Subcutaneous abdominal adipose tissue (tissue), 5 donors: ENCODE measurements around the gene ERCC8.

Source experiments
- H3K27ac ChIP-seq: one replicate; pipeline ENCODE4 v1.7.0; 2013; ENCODE audit warnings: low read depth, mild to moderate bottlenecking, inconsistent platforms, low read length, moderate library complexity
- H3K27me3 ChIP-seq, 5 donors: one replicate each; pipeline ENCODE4 v1.7.0; 2013; ENCODE audit warnings: low read length in 5 of 5, inconsistent platforms in 1 of 5; ENCODE audit not compliant: control insufficient read depth in 5 of 5, insufficient read depth in 4 of 5
- H3K36me3 ChIP-seq, 5 donors: one replicate each; pipeline ENCODE4 v1.7.0; 2013; ENCODE audit warnings: low read length in 5 of 5; ENCODE audit not compliant: control insufficient read depth in 5 of 5, insufficient read depth in 5 of 5
- H3K4me1 ChIP-seq, 5 donors: one replicate each; pipeline ENCODE4 v1.7.0; 2013; ENCODE audit warnings: low read length in 5 of 5, mild to moderate bottlenecking in 3 of 5, moderate library complexity in 1 of 5; ENCODE audit not compliant: control insufficient read depth in 5 of 5, insufficient read depth in 5 of 5
- H3K4me3 ChIP-seq, 5 donors: one replicate each; pipeline ENCODE4 v1.7.0; 2013; ENCODE audit warnings: low read length in 5 of 5, low read depth in 1 of 5
- H3K9ac ChIP-seq, 5 donors: one replicate each; pipeline ENCODE4 v1.7.0; 2013; ENCODE audit warnings: low read length in 5 of 5, mild to moderate bottlenecking in 4 of 5, moderate library complexity in 3 of 5
- H3K9me3 ChIP-seq, 5 donors: one replicate each; pipeline ENCODE4 v1.7.0; 2013; ENCODE audit warnings: low read length in 5 of 5; ENCODE audit not compliant: control insufficient read depth in 5 of 5
- donor health status: healthy.
- donor health status: healthy.
- donor health status: healthy.
- donor health status: healthy.
- donor health status: healthy.

The ERCC8 gene

GRCh38 chr5:60927450-60927849 lies 17.4 kb downstream of the ERCC8 start:
- Histone ChIP-seq H3K27ac (no peak overlapping the region), H3K9me3 (no peaks in the 10 kb centered on the region)

DNA sequence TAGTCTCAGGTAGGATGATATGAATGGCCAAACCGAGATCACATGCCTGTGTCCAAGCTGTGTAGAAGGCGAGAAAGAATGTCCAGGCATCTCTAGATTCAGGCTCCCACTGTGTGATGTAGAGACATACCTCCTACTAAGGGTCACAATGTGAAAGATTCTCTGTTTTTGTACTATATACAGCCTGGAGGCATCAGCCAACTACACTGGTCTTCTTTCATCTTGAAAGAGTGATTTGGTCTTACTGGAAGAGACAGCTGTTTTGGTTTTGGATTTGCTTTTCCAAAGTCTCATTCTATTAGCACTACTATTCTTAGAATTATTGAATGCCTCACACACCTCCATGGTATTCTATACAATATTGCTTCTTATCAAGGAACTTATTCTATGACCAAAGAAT lies 26.4 kb downstream of the ERCC8 start:
- Histone ChIP-seq H3K9ac (no peak overlapping the region), H3K27ac (no peak overlapping the region), H3K4me3 (no peak overlapping the region), H3K9me3 (no peaks in the 10 kb centered on the region), H3K4me1 (no peaks in the 10 kb centered on the region), H3K27me3 (no peaks in the 10 kb centered on the region), H3K36me3 (peaks cover 16 to 60% (median 25%) of the 10 kb centered on the region in 5 donors)

More at GRCh38 chr5:60927450-60927849, 17.4 kb downstream of the ERCC8 start:
- Histone ChIP-seq H3K36me3 (peaks cover 13 to 19% (median 15%) of the 10 kb centered on the region in 5 donors), H3K27me3 (no peaks in the 10 kb centered on the region), H3K4me3 (no peak overlapping the region), H3K9ac (no peak overlapping the region), H3K4me1 (no peaks in the 10 kb centered on the region)

- Histone ChIP-seq H3K4me3 (no peak overlapping the region), H3K9me3 (no peaks in the 10 kb centered on the region), H3K36me3 (peaks cover 16 to 56% (median 25%) of the 10 kb centered on the region in 5 donors), H3K27ac (no peak overlapping the region), H3K4me1 (no peaks in the 10 kb centered on the region), H3K9ac (no peak overlapping the region), H3K27me3 (no peaks in the 10 kb centered on the region)
These were observed 28.2 kb downstream of the ERCC8 start for GRCh38 chr5:60916646-60917045.

DNA sequence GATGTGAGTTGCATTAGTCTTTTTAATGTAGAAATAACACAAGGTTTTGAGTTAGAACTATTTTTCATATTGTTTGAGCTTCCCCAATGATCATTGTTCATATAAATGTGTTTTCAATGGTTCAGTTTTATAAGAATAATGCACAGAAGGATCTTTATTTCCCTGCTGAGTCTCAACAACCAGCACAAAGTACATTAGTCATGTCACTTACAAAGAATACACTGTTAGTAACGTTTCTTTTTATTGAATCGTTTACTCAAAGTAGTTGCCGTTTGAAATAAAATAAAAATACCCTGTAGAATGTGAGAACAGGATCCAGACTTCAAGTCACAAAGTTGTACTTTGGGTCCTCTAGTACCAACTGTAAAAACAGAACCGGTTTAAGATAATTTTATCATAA lies 41.5 kb downstream of the ERCC8 start:
- H3K9ac ChIP-seq: no peak overlapping the region
- H3K27me3 ChIP-seq: no peaks in the 10 kb centered on the region
- no peaks in the 10 kb centered on the region for H3K4me1 ChIP-seq
- H3K4me3 ChIP-seq: no peak overlapping the region
- H3K27ac ChIP-seq: no peak overlapping the region
- no peaks in the 10 kb centered on the region for H3K9me3 ChIP-seq
- H3K36me3 ChIP-seq: peaks cover 0 to 31% (median 4%) of the 10 kb centered on the region in 5 donors

GRCh38 chr5:60896991-60897390 lies 47.9 kb downstream of the ERCC8 start:
- Histone ChIP-seq H3K36me3 (peaks cover 16 to 35% (median 32%) of the 10 kb centered on the region in 5 donors), H3K9me3 (no peaks in the 10 kb centered on the region)

DNA sequence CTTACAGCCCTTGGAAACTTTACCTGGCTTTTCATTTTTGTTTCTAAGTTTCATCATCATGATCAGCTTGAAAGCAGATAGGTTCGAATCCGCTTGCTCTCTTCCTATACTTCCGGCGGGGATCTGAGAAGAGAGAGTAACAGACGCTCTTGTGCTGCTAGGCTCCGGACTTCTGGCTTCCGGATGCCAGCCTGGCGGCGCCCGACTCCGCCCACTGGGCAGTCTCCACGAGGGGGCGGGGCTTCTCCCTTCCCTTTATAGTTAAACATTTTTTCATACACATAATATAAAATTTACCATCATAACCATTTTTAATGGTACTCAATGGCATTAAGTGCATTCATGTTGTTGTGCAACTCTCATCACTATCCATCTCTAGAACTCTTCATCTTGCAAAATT lies 51.3 kb downstream of the ERCC8 start:
- Histone ChIP-seq H3K27me3 (no peaks in the 10 kb centered on the region), H3K4me1 (no peaks in the 10 kb centered on the region), H3K4me3 (no peak overlapping the region), H3K9me3 (no peaks in the 10 kb centered on the region), H3K9ac (no peak overlapping the region), H3K27ac (no peak overlapping the region), H3K36me3 (peaks cover 18 to 32% (median 30%) of the 10 kb centered on the region in 5 donors)

More at GRCh38 chr5:60896991-60897390, 47.9 kb downstream of the ERCC8 start:
- no peaks in the 10 kb centered on the region for H3K4me1 ChIP-seq
- H3K9ac ChIP-seq: no peak overlapping the region
- H3K27ac ChIP-seq: no peak overlapping the region
- no peak overlapping the region for H3K4me3 ChIP-seq
- H3K27me3 ChIP-seq: no peaks in the 10 kb centered on the region

DNA sequence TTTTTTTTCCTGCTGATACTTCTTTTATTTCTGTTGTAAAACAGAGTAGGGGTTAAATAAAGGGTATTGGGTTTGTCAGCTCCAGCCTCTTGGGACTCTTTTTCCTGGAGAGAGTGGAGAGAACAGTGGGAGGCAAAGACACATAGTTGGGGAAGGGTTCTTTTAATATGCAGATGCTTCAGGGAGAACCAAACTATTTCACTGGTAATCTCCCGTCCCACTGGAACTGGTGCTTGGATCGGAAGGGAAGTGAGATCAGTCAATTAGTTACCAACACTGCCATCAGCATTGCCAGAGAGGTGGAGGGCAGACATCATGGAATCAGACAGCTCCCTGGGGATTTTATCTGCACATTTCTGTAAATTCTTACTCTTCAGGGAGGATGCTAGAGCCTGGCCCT lies 53.2 kb downstream of the ERCC8 start:
- Histone ChIP-seq H3K4me3 (no peak overlapping the region), H3K4me1 (no peaks in the 10 kb centered on the region), H3K27ac (no peak overlapping the region), H3K27me3 (no peaks in the 10 kb centered on the region), H3K9ac (no peak overlapping the region), H3K9me3 (no peaks in the 10 kb centered on the region), H3K36me3 (peaks cover 14 to 25% (median 19%) of the 10 kb centered on the region in 5 donors)

DNA sequence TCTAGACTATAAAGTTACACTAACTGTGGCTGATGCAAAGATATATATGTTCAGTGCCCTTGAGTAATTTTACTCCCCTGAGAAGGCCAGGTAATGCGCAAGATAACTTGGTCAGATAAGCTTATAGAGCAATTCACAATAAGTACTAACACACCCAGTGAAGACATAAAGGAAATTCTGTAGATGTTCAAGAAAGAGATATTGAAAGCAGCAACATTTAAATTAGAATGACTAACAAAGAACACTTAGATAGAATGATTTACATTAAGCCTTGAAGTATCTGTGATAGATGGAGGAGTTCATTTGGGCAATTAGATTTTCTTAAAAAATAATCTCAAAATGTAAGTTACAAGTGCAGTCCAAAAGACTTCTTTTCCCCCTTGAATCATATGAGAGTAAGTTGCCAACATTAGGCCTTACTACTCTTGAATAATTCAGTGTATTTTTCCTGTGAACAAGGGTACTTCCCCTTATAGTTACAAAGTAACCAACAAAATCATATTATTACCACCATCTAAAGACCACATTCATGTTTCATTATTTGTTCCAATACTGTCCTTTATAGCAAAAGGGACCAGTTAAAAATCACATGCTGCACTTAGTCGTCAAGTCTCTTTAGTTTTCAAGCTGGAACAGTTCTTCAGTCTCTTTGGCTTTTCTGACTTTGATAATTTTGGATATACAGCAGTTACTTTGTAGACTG lies 56.4 kb downstream of the ERCC8 start:
- Histone ChIP-seq H3K4me1 (no peaks in the 10 kb centered on the region), H3K27me3 (no peaks in the 10 kb centered on the region)

DNA sequence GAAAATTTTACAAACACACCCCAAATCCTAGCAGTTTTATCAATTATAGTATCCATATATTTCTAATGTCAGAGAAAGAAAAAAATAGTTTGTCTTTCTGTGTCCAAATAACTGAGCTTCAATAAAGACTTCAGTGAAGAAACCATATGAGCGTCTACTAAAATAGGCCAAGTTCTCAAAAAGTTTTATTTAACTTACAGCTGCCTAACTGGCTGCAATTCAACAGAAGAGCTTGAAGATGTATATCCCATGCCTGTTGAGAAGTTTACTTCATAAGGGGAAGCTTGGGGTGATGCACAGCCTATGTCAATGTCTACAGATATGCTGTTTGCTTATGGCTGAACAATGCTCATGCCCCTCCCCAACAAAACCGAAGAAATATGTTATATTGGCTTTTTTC lies 57.1 kb downstream of the ERCC8 start:
- Histone ChIP-seq H3K27me3 (no peaks in the 10 kb centered on the region), H3K9me3 (no peaks in the 10 kb centered on the region), H3K27ac (no peak overlapping the region), H3K4me3 (no peak overlapping the region), H3K9ac (no peak overlapping the region), H3K4me1 (no peaks in the 10 kb centered on the region), H3K36me3 (peaks cover 5 to 16% (median 10%) of the 10 kb centered on the region in 5 donors)

More for the DNA sequence above, 56.4 kb downstream of the ERCC8 start:
- no peak overlapping the region for H3K27ac ChIP-seq
- H3K36me3 ChIP-seq: peaks cover 13 to 19% (median 16%) of the 10 kb centered on the region in 5 donors
- H3K9me3 ChIP-seq: no peaks in the 10 kb centered on the region
- no peak overlapping the region for H3K9ac ChIP-seq
- H3K4me3 ChIP-seq: no peak overlapping the region

GRCh38 chr5:60887096-60887495 lies 57.8 kb downstream of the ERCC8 start:
- Histone ChIP-seq H3K9me3 (no peaks in the 10 kb centered on the region), H3K27ac (no peak overlapping the region), H3K36me3 (peaks cover 3 to 16% (median 7%) of the 10 kb centered on the region in 5 donors), H3K9ac (no peak overlapping the region), H3K4me1 (no peaks in the 10 kb centered on the region), H3K4me3 (no peak overlapping the region), H3K27me3 (no peaks in the 10 kb centered on the region)
